GM19463 (cell line): ENCODE results near the gene SDK1.
"Not testable (repeated sequence)": the region's sequence is repeated elsewhere in the genome, so short reads cannot be mapped to it uniquely, and the experiment has no call there.

Source experiments
- ATAC-seq: cut with Tn5 transposase; IDR thresholded peaks from one replicate; pipeline ENCODE4 v1.9.1; 2021; ENCODE audit warnings: mild to moderate bottlenecking, moderate library complexity; ENCODE audit not compliant: unreplicated experiment

Gene SDK1

DNA sequence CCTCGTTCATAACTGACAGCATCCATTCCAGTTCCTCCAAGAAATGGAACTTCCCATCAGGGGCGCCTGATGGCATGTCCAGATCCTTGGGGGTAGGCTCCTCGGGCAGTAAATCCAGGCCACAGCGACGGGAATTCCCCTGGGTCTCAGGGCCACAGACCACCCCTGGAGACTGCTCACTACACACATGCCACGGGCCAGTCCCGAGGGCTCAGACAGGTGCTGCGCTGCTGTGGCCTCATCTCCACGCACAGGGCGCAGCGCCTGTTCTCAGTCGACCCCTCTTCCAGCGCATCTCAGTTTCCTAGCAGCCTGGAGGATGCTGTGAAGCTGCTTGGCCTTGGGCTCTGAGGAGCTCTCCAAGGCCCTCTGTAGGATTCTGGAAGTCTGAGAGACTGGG is 907.5 kb downstream of the SDK1 start:
- no peak for ATAC-seq

DNA sequence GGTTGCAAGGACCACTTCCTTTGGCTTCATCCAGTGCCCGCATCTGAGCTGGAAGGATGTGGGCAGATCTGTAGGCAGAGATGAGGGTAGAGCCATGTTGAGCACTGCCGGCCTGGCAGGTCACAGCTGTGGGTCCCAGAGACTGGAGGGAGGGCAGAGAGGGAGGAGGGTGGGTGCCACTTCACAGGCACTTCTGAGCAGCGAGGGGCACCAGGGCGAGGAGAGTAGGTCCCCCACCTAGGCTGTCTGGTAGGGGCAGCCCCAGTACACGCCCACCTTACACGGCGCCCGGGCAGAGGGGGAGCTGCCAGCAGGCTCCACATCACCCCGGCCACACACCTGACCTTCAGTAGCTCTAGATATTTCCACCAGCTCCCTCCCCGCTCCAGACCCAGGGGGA is 908.1 kb downstream of the SDK1 start:
- ATAC-seq: no peak

- ATAC-seq: no peak
Measured at GRCh38 chr7:4209966-4210365, 908.9 kb downstream of the SDK1 start.

DNA sequence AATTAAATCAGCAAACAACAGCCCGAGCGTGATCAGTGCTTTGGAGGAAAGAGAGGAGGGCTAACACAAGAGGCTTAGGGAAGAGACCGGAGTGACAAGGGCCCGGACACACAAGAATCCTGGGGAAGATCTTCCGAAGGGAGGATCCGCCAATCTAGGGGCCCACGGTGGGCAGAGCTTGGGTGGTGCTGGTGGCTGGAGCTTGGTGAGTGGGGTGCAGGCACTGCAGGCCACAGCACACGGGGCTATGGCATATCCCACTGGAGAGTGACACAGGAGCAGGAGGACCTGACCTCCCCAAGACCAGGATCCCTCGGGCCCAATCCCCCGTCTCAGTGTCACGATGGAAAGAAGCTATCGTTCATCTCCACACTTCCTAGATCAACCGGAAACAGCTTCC is 909.8 kb downstream of the SDK1 start:
- no peak for ATAC-seq

DNA sequence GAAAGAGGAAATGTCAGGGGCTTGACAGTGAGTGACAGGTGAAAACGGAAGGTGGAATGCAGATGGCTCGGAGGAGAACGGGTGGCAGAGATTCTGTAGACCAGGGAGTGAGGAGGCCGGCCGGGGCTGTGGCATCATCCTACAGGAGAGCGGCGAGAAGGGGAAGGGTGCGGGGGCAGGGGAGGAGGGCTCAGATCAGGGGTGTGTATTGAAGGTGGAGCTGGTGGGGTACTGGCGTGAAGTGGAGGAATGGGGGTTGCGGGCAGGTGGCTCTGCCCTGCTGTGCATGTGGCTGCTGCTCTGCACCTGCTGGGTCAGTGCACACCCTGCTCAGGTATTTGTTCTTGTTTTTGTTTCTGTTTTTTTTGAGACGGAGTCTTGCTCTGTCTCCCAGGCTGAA is 910.2 kb downstream of the SDK1 start:
- ATAC-seq: no peak

- no peak for ATAC-seq
Measured at GRCh38 chr7:4212376-4212775, 911.3 kb downstream of the SDK1 start.

DNA sequence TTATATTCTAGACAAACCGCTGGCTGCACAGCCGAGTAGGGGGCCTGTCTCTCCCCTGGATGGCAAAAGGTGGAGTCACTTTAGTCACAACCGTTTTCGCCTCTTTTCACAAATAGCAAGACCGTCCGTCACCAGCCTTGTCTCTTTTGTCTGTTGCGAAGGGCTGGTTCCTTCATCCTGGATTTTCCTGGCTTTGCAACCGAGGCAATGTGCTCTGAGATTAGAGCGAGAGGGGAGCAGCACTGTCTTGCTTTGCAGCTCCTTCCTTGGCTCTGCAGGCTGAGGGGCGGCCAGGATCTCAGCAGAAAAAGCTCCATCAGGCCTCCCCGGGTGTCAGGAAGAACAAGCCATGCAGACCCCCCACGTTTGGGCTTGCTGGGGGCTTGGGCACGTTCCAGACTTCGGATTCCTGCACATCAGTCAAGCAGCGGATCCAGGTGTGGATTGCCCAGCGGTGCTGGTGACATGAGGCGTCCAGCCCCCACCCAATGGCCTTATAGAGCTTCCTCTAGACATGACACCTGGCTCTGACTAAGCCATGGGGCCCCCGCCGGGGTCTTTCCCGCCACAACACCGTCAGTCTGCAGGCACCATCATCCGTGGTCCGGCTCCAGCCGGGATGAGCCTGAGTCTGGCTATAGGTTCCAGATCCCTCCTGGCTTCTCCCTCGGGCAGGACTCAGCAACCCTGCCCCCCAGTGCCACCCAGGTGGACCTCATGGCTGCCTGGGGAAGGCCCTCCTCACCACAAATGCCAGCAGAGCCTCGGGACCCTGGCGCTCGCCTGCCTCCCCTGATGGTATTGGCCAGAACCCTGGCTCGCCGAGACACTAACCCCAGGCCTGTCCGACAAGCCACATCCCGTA is 913.5 kb downstream of the SDK1 start:
- no peak for ATAC-seq

DNA sequence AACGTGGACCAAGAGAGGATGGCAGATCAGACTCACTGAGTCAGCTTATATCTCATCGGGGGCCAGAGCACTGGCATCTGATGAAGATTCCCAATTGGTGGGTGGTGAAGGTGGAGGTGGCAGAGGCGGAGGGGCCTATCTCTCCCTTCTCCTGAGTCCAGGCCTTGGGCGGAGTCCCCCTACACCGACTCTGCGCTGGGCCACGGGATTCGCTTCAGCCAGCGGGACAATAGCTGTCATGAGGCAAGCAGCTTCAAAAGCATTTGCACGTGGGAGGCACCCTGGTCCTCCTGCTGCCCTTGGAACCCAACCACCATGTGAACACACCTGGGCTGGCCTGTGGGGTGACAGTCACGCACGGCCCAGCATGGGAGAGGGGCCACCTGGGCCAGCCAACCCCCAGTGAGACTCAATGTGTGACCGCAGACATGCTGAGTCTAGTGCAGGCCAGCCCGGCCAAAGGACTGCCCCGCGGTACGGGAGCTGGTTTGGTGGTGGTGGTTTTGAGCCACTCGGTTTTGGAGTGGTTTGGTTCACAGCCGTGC is 914.2 kb downstream of the SDK1 start:
- ATAC-seq: no peak

DNA sequence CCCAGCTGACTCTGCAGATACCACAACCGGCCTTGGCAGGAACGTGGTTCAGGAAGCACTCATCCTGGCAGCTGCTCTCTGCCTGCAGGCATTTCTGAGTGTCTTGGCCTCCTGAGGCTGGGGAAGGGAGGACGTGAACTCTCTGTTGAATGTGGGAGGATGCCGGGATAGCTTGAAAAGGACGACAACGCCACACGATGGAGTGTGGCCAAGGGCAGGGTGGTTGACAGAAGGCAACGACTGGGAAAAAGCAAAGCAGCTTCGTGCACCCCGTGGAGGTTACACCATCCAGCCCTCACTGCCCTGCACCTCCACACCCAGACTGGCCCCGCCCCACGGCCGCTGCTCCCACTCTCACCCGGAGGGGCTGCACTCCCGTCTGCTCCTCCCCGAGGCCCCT is 915.0 kb downstream of the SDK1 start:
- no peak for ATAC-seq

GRCh38 chr7:4217126-4217660 is 916.1 kb downstream of the SDK1 start:
- not testable (repeated sequence) for ATAC-seq

DNA sequence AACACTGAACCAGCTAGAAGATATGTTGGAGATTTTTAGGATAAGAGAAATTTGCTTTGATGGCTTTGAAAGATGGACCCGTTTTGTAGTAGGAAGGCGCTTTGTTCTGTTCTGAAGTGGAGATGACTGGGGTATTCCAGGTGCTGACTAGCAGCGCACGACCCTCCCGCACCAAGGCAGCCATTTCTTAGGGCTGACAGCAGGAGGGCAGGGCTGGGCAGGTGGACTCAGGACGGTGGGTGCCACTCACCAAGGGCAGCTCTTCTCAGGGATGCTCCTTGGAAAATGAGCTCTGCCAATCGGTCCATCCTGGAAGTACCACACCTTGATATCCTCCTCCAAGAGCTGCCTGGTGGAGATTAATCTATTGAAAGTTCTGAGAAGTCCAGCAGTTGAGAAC is 917.4 kb downstream of the SDK1 start:
- no peak for ATAC-seq

DNA sequence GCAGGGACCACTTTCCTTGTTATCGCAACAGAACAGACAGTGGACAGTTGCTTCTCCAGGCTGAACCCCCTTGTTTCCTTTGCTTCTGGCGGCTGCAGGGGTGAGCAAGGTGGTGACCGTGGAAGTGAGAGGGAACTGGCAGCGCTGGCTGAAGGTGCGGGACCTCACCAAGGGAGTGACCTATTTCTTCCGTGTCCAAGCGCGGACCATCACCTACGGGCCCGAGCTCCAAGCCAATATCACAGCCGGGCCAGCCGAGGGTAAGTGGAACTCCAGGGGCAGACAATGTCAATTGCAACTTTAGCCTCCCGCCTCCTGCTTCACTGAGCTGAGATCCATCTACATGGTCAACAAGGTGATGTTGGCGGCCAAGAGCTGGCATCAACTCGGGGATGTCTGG is 919.0 kb downstream of the SDK1 start:
- ATAC-seq: no peak

DNA sequence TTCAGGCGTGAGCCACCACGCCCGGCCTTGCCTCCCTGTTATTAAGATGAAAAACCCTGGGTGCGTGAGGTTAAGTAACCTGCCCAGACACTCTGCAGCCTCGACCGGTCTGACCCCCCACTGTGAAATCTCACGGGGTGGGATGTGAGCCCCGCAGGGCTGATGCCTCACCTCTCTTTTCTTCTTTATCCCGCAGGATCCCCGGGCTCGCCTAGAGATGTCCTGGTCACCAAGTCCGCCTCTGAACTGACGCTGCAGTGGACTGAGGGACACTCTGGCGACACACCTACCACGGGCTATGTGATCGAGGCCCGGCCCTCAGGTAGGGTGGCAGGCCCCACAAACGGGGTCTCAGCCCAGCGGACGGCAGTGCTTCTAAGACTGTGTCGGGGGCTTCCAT is 920.0 kb downstream of the SDK1 start:
- ATAC-seq: no peak

DNA sequence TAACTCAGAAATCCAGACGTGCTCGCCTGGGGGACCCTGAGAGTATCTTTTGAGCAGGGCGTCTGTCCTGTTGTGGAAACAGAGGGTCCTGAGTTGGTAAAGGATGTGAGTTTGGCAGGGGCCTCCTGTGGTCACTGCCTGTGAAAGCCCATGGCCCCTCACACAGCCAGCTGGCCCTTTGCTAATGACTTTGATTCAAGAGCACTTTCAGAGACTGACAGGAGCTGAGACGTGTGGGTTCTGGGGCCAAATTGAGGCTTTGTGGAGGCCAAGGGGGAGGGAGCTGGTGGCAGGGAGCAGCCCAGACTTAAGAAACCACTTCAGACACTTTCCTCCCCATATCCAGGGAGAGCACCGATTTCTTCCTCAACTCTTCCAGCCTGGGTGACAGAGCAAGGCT is 921.6 kb downstream of the SDK1 start:
- ATAC-seq: no peak

- ATAC-seq: no peak
Measured at GRCh38 chr7:4225361-4225771, 924.3 kb downstream of the SDK1 start.

GRCh38 chr7:4225881-4226523 is 925.0 kb downstream of the SDK1 start:
- no peak for ATAC-seq

DNA sequence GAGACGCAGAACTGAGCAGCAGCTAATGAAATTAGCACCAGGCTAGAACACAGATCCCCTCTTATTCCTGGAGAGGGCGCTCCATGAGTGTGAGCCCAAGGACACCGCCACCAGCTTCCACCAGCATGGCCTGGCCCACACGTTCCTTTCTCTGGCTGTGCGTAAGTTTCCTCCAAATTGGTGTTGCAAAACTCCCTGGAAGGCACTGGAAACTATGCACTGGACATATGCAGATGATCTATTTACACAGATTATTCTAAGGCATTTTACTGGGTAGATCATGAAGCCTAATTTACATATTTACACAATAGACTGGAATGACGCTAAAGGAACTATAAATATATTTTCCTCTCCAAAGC is 925.5 kb downstream of the SDK1 start:
- no peak for ATAC-seq

DNA sequence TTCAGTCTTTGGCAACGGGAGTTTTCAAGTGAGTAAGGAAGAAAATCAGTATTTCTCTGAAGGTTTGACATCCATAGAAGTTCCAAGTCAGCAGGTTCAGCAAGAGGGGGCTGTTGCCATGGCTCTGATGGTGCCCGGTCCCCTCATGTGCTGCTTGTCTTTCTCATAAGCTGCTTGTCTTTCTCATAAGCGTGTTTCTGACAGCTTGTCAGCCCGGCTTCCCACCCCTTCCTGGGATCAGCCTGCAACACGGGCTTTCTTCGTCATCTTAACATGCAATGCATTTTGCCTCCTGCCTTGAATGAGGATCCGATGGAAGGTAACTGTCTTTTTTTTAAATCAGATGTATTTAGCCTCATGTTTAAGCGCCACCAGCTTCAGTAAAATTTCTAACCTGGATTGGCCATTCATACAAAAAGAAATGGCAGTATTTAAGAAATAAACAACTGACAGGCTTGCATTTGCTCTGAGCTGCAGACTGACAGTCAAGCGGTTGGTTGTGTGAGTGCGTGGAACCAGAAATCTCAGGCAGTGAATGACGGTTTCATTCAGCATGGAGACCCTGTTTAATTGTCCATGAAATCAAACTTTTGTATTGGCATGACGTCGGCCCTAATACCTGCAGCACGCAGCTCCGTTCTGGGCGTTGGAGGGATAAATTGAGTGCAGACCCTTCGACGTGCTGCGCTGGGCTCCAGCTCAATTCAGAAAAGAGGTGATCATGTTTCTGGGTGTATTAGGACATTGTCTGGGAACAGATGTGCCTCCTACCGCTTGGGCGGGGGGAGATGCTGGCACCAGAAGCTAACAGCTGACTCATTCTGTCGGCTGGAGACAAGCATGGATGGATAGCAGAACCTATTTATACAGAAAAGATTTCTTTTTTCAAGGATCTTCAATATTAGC is 926.3 kb downstream of the SDK1 start:
- no peak for ATAC-seq

DNA sequence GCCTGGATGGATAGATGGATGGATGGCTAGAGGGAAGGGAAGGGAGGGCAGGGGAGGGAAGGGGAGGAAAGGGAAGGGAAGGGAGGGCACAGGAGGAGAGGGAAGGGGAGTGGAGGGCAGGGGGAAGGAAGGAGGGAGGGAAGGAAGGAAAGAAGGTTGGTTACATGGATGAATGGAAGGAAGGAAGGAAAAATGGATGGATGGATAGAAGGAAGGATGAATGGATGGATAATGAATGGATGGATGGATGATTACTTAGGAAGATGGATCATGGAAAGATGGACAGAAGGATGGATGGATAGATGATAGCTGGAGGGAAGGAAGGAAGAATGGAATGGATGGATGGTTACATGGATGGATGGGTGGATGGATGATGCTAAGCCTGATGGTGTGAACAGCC is 929.3 kb downstream of the SDK1 start:
- ATAC-seq: no peak

DNA sequence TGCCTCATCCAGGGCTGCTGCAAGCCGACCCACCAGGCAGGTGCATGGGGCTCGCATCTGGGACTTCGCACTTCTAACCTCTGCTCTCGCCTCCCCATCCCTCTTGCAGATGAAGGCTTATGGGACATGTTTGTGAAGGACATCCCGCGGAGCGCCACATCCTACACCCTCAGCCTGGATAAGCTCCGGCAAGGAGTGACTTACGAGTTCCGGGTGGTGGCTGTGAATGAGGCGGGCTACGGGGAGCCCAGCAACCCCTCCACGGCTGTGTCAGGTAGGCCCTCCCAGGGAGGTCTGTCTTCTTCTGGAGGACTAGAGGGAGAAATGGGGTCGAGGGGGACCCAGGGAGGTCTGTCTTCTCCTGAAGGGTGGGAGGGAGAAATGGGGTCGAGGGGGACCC is 932.1 kb downstream of the SDK1 start:
- no peak for ATAC-seq
